Pancreas (tissue), 10 donors: ENCODE measurements around the gene RHAG. TPM values are rescaled to one million over a fixed set of nuclear protein-coding genes. Genes with fewer than 3 reads are reported as not detected.

Experiments used
- ATAC-seq, 4 donors: fragments of 200-7000 bp; cut with Tn5 transposase; one replicate each; pipeline versions ENCODE4 v1.8.0 to v1.9.1; 2020; ENCODE audit warnings: mild to moderate bottlenecking in 4 of 4, moderate library complexity in 4 of 4
- DNase-seq, 6 donors: peaks; one replicate each; pipeline ENCODE4 v3.0.0-alpha.2; 2020
- FAIRE-seq: peaks from 2 replicates; lab custom pipeline; 2012; peaks lifted over from hg19 to GRCh38; lab: Jason Lieb, UNC
- H3K27ac ChIP-seq, 4 donors: fragments of 200-600 bp; sonication (generic); 1 replicate in 3 of 4; 2 replicates in 1 of 4; pipeline versions ENCODE4 v1.5.0 to v1.8.0; 2020
- H3K27me3 ChIP-seq, 4 donors: fragments of 200-600 bp; one replicate each; pipeline ENCODE4 v1.8.0; 2021
- H3K36me3 ChIP-seq, 3 donors: fragments of 200-600 bp; sonication (generic) in 1 of 3; one replicate each; pipeline versions ENCODE4 v1.5.0 to v1.8.0; 2020 to 2021
- H3K4me1 ChIP-seq, 3 donors: fragments of 200-600 bp; one replicate each; pipeline ENCODE4 v1.8.0; 2021
- H3K4me3 ChIP-seq, 4 donors: fragments of 200-600 bp; sonication (generic) in 2 of 4; one replicate each; pipeline versions ENCODE4 v1.5.0 to v1.8.0; 2020 to 2021
- H3K9me3 ChIP-seq, 4 donors: fragments of 200-600 bp; one replicate each; pipeline ENCODE4 v1.8.0; 2021
- CTCF ChIP-seq, 4 donors: fragments of 200-600 bp; sonication (generic) in 3 of 4; IDR thresholded peaks; one replicate each; pipeline versions ENCODE4 v1.5.0 to v1.8.0; 2021; ENCODE audit warnings: antibody characterized with exemption in 4 of 4
- WGBS, 2 donors: extraction: QIAGEN DNeasy Blood & Tissue Kit; methylation state at CpG; one replicate each; pipeline ENCODE4 v1.1.7; 2013; 5-methylcytosine and 5-hydroxymethylcytosine counted together
- intact Hi-C, 3 donors: fragments of 100-400 bp; cut with DNase I; formaldehyde crosslinking; loops; one replicate each; pipeline versions ENCODE4 v1.11.1 to v1.14.2; 2022
- polyA plus RNA-seq, 2 donors: library from polyadenylated mRNA; stranded (reverse); fragments of 200-250 nt; gene quantifications; one replicate each; pipeline ENCODE4 v1.2.3, GENCODE V29; 2013
- total RNA-seq, 6 donors: library from RNA; stranded (reverse); fragmentation: NEBNext Ultra II Directional in 4 of 6; extraction: Animal tissue kit (Norgen Biotek cat#: 25700) in 4 of 6; gene quantifications; one replicate each; pipeline versions ENCODE4 v1.2.1 to v1.2.4, GENCODE V29; 2021 to 2023
- donor health status: healthy with polysubstance abuse.
- donor health status: DM: no; HTN: no; CAD: no; lungs with moderate emphysema.
- donor health status: DM: no; HTN: no; CAD: no.
- donor health status: control.
- donor health status: control.
- donor health status: Bipolar disorder and iron deficiency.
- donor health status: DM: yes; HTN: yes; CAD: no.
- donor health status: DM: no; HTN: no; CAD: no.
- donor health status: DM: no; HTN: no; CAD: no.
- donor health status: DM: yes; HTN: yes; CAD: no.

RHAG gene
- total and polyA plus RNA-seq, 8 donors: 0.28 TPM; not detected in 7

- peak; percentile 89 for FAIRE-seq
- no peak overlapping the region for H3K4me3 ChIP-seq
- H3K27me3 ChIP-seq: peaks cover 0 to 4% (median 0%) of the 10 kb centered on the region in 4 donors
- peak in 3 of 6 donors; percentile 60 to 74 (median 65) for DNase-seq
- H3K27ac ChIP-seq: peak overlapping the region in 2 of 4 donors; percentile 56 to 59
- no peaks in the 10 kb centered on the region for H3K36me3 ChIP-seq
- H3K4me1 ChIP-seq: peaks cover 0 to 8% (median 0%) of the 10 kb centered on the region in 3 donors
- intact Hi-C loops: no loop called here
- ATAC-seq: peak; percentile 95 to 98 (median 97)
- H3K9me3 ChIP-seq: no peaks in the 10 kb centered on the region
- no peak for TF ChIP-seq CTCF (IDR thresholded peaks at IDR 0.05)
Observed at GRCh38 chr6:49556429-49556837, 80.2 kb downstream of the RHAG start.

GRCh38 chr6:49555951-49556350, 80.7 kb downstream of the RHAG start:
- Histone ChIP-seq H3K27me3 (peaks cover 0 to 4% (median 0%) of the 10 kb centered on the region in 4 donors), H3K4me1 (peaks cover 0 to 8% (median 0%) of the 10 kb centered on the region in 3 donors), H3K36me3 (no peaks in the 10 kb centered on the region), H3K27ac (peak overlapping the region in 2 of 4 donors; percentile 43 to 59), H3K4me3 (no peak overlapping the region), H3K9me3 (no peaks in the 10 kb centered on the region)
- no peak for ATAC-seq
- WGBS, 2 donors: 62 to 63% methylated on average over 4 of the region's 4 CpGs
- intact Hi-C loops: no loop called here
- TF ChIP-seq CTCF (IDR thresholded peaks at IDR 0.05): no peak
- DNase-seq: no peak
- FAIRE-seq: no peak

Other genes starting within 250 kb of the RHAG start
- 10 to 100 TPM in 4 of 6 donors, 1 to 10 TPM in 2; 7.2 to 13.5 (median 11.5) TPM for gene MMUT, start 173.6 kb downstream of the RHAG start, total RNA-seq
- gene MMUT, start 173.6 kb downstream of the RHAG start, polyA plus RNA-seq: 10 to 100 TPM in 1 of 2 donors, 1 to 10 TPM in 1; 5.5 to 11.6 TPM
- 1 to 10 TPM in 4 of 6 donors, under 1 TPM in 2; 0.88 to 2.7 (median 1.2) TPM for gene CENPQ, start 173.5 kb downstream of the RHAG start, total RNA-seq
- gene CENPQ, start 173.5 kb downstream of the RHAG start, polyA plus RNA-seq: 1 to 10 TPM; 1.4 to 3.1 TPM
- not detected for gene GLYATL3, start 136.9 kb downstream of the RHAG start, total RNA-seq
- gene GLYATL3, start 136.9 kb downstream of the RHAG start, polyA plus RNA-seq: under 1 TPM in 1 of 2 donors, not detected in 1; 0.09 TPM
- gene C6orf141, start 86.2 kb downstream of the RHAG start, total RNA-seq: 1 to 10 TPM; 2.4 to 9.3 (median 4.6) TPM
- 10 to 100 TPM; 14.5 to 21.1 TPM for gene C6orf141, start 86.2 kb downstream of the RHAG start, polyA plus RNA-seq
- under 1 TPM in 5 of 6 donors, not detected in 1; 0.12 to 0.25 (median 0.19) TPM for gene CRISP2, start 76.7 kb upstream of the RHAG start, total RNA-seq
- under 1 TPM; 0.65 to 0.96 TPM for gene CRISP2, start 76.7 kb upstream of the RHAG start, polyA plus RNA-seq
- gene CRISP3, start 107.5 kb upstream of the RHAG start, total RNA-seq: 10 to 100 TPM in 4 of 6 donors, 1 to 10 TPM in 1, under 1 TPM in 1; 0.47 to 35.4 (median 13.3) TPM
- gene CRISP3, start 107.5 kb upstream of the RHAG start, polyA plus RNA-seq: 1 to 10 TPM in 1 of 2 donors, under 1 TPM in 1; 0.49 to 2.4 TPM
- gene PGK2, start 150.4 kb upstream of the RHAG start, total RNA-seq: not detected
- gene PGK2, start 150.4 kb upstream of the RHAG start, polyA plus RNA-seq: not detected
- gene CRISP1, start 229.7 kb upstream of the RHAG start, total RNA-seq: not detected
- gene CRISP1, start 229.7 kb upstream of the RHAG start, polyA plus RNA-seq: not detected